Spleen (tissue), 7 donors: Measurements from ENCODE around the gene RBM10.

Experiments
- POLR2A ChIP-seq, 3 donors: fragments of 450-650 bp; IDR thresholded peaks; one replicate each; pipeline ENCODE4 v1.5.1; 2017; ENCODE audit warnings: antibody characterized with exemption in 3 of 3, mild to moderate bottlenecking in 1 of 3
- TF ChIP-seq, protein P1 (sequence below), 11 experiments: fragments of 200-600 bp in 7 of 11; fragments of 450-650 bp in 4 of 11; sonication (generic) in 4 of 11; IDR thresholded peaks in 8 of 11; conservative IDR thresholded peaks in 3 of 11; 1 replicate in 7 of 11; 2 replicates in 4 of 11; pipeline versions ENCODE4 v1.4.0 to v1.8.0; 2016 to 2021; ENCODE audit warnings: antibody characterized with exemption in 11 of 11, inconsistent platforms in 4 of 11, mild to moderate bottlenecking in 1 of 11
- donor health status: DM: no; HTN: no; CAD: no; lungs with moderate emphysema.
- donor health status: DM: no; HTN: no; CAD: no.
- donor health status: DM: no; HTN: no; CAD: no.

DNA sequence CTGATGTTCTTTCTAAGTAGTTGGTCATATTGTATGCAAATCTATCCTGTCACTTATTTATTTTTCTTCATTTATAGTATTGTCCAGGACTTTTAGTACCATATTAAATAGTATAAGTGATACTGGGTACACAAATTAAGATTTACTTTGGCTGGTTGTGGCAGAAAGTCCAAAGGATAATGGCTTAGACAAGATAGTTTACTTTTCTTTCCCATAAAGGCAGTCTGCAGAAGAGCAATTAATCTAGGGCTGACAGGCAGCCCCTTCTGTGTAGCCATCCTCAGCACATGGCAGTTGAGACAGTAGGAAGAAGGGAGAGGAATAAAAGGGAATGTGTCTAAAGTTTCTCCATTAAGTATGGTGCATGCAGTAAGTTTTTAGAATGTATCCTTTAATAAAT lies 6.4 kb downstream of the RBM10 start:
- TF ChIP-seq, protein P1, sequence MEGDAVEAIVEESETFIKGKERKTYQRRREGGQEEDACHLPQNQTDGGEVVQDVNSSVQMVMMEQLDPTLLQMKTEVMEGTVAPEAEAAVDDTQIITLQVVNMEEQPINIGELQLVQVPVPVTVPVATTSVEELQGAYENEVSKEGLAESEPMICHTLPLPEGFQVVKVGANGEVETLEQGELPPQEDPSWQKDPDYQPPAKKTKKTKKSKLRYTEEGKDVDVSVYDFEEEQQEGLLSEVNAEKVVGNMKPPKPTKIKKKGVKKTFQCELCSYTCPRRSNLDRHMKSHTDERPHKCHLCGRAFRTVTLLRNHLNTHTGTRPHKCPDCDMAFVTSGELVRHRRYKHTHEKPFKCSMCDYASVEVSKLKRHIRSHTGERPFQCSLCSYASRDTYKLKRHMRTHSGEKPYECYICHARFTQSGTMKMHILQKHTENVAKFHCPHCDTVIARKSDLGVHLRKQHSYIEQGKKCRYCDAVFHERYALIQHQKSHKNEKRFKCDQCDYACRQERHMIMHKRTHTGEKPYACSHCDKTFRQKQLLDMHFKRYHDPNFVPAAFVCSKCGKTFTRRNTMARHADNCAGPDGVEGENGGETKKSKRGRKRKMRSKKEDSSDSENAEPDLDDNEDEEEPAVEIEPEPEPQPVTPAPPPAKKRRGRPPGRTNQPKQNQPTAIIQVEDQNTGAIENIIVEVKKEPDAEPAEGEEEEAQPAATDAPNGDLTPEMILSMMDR (IDR thresholded peaks at IDR 0.05 in 8 of 11, conservative IDR thresholded peaks at IDR 0.05 in 3 of 11), result no peak
- no peak for TF ChIP-seq POLR2A (IDR thresholded peaks at IDR 0.05)
